HG02763 (cell line): Measurements from ENCODE around the gene XPNPEP1.
A peak's percentile ranks its signal among the peaks of the same experiment; 100 is the strongest.

Source experiments
- ATAC-seq: cut with Tn5 transposase; IDR thresholded peaks from one replicate; pipeline ENCODE4 v1.9.1; 2021; ENCODE audit warnings: mild to moderate bottlenecking, moderate library complexity; ENCODE audit not compliant: unreplicated experiment

XPNPEP1 gene

GRCh38 chr10:109895095-109895818, 28.1 kb downstream of the XPNPEP1 start:
- ATAC-seq: no peak

- ATAC-seq: no peak
These were observed 28.8 kb downstream of the XPNPEP1 start for GRCh38 chr10:109894516-109894915.

GRCh38 chr10:109893386-109893785, 29.9 kb downstream of the XPNPEP1 start:
- no peak for ATAC-seq

GRCh38 chr10:109892931-109893330, 30.4 kb downstream of the XPNPEP1 start:
- no peak for ATAC-seq

GRCh38 chr10:109892117-109892516, 31.2 kb downstream of the XPNPEP1 start:
- ATAC-seq: no peak

- ATAC-seq: no peak
These were observed 32.2 kb downstream of the XPNPEP1 start for GRCh38 chr10:109891105-109891504.

GRCh38 chr10:109889867-109890266, 33.4 kb downstream of the XPNPEP1 start:
- no peak for ATAC-seq

GRCh38 chr10:109887776-109888175, 35.5 kb downstream of the XPNPEP1 start:
- no peak for ATAC-seq

- no peak for ATAC-seq
These were observed 36.1 kb downstream of the XPNPEP1 start for GRCh38 chr10:109887243-109887642.

- no peak for ATAC-seq
These were observed 36.5 kb downstream of the XPNPEP1 start for GRCh38 chr10:109886781-109887140.

- ATAC-seq: no peak
These were observed 37.1 kb downstream of the XPNPEP1 start for GRCh38 chr10:109886037-109886780.

GRCh38 chr10:109883859-109884771, 39.2 kb downstream of the XPNPEP1 start:
- peak; percentile 66 for ATAC-seq

- no peak for ATAC-seq
These were observed 40.9 kb downstream of the XPNPEP1 start for GRCh38 chr10:109882251-109883057.

GRCh38 chr10:109881769-109882057, 41.6 kb downstream of the XPNPEP1 start:
- no peak for ATAC-seq

GRCh38 chr10:109880886-109881768, 42.2 kb downstream of the XPNPEP1 start:
- peak; percentile 75 for ATAC-seq

GRCh38 chr10:109877546-109877945, 45.8 kb downstream of the XPNPEP1 start:
- ATAC-seq: no peak

GRCh38 chr10:109875828-109876821, 47.2 kb downstream of the XPNPEP1 start:
- no peak for ATAC-seq

GRCh38 chr10:109875151-109875568, 48.2 kb downstream of the XPNPEP1 start:
- ATAC-seq: no peak

GRCh38 chr10:109871476-109871875, 51.8 kb downstream of the XPNPEP1 start:
- no peak for ATAC-seq
